CD4-positive, CD25-positive, alpha-beta regulatory T cell (primary cell): ENCODE data around the gene OR7A5. TPM values are rescaled to one million over a fixed set of nuclear protein-coding genes. Genes with fewer than 3 reads are reported as not detected.
"Not testable (repeated sequence)": the region's sequence is repeated elsewhere in the genome, so short reads cannot be mapped to it uniquely, and the experiment has no call there.

Experiments
- ATAC-seq, 2 donors: fragments of 150-1000 bp; cut with Tn5 transposase; one replicate each; pipeline ENCODE4 v1.10.0; 2021; ENCODE audit warnings: low read depth in 2 of 2, moderate number of reproducible peaks in 2 of 2, moderate library complexity in 1 of 2
- DNase-seq, 3 donors: peaks; one replicate each; pipeline versions ENCODE4 v3.0.0 to v3.0.0-alpha.2; 2012 to 2022; ENCODE audit warnings: mixed read lengths in 1 of 3
- H3K27ac ChIP-seq: one replicate; pipeline ENCODE4 v1.7.0; 2013; ENCODE audit warnings: mild to moderate bottlenecking, low read length; ENCODE audit not compliant: insufficient read depth, poor library complexity, severe bottlenecking
- H3K27me3 ChIP-seq: one replicate; pipeline ENCODE4 v1.7.0; 2013; ENCODE audit warnings: low read length; ENCODE audit not compliant: control insufficient read depth, insufficient read depth
- H3K36me3 ChIP-seq: one replicate; pipeline ENCODE4 v1.7.0; 2013; ENCODE audit warnings: mild to moderate bottlenecking, low read length, moderate library complexity; ENCODE audit not compliant: control insufficient read depth, insufficient read depth
- H3K4me1 ChIP-seq: 2 replicates; pipeline ENCODE4 v1.7.0; 2013; ENCODE audit warnings: mild to moderate bottlenecking, low read length; ENCODE audit not compliant: insufficient read depth, control insufficient read depth, poor library complexity, severe bottlenecking
- H3K4me3 ChIP-seq: one replicate; pipeline ENCODE4 v1.7.0; 2013; ENCODE audit warnings: low read depth, mild to moderate bottlenecking, low read length, moderate library complexity
- H3K9me3 ChIP-seq, 2 experiments: 1 replicate in 1 of 2; 2 replicates in 1 of 2; pipeline ENCODE4 v1.7.0; 2013; ENCODE audit warnings: low read length in 2 of 2, mild to moderate bottlenecking in 1 of 2, moderate library complexity in 1 of 2; ENCODE audit not compliant: control insufficient read depth in 2 of 2
- H3K27ac Mint-ChIP-seq, 3 donors: one replicate each; pipeline ENCODE4 v1.8.0; 2020 to 2022; ENCODE audit warnings: mild to moderate bottlenecking in 3 of 3, mixed read lengths in 3 of 3, moderate library complexity in 2 of 3
- H3K27me3 Mint-ChIP-seq: one replicate; pipeline ENCODE4 v1.8.0; 2022; ENCODE audit warnings: mild to moderate bottlenecking, mixed read lengths
- H3K36me3 Mint-ChIP-seq: one replicate; pipeline ENCODE4 v1.8.0; 2020; ENCODE audit warnings: mixed read lengths
- H3K4me1 Mint-ChIP-seq, 4 donors: one replicate each; pipeline ENCODE4 v1.8.0; 2020 to 2022; ENCODE audit warnings: mixed read lengths in 4 of 4, mild to moderate bottlenecking in 1 of 4
- H3K4me3 Mint-ChIP-seq, 4 donors: one replicate each; pipeline ENCODE4 v1.8.0; 2020 to 2022; ENCODE audit warnings: mild to moderate bottlenecking in 4 of 4, mixed read lengths in 4 of 4, moderate library complexity in 3 of 4
- H3K9me3 Mint-ChIP-seq, 7 donors: one replicate each; pipeline ENCODE4 v1.8.0; 2020 to 2022; ENCODE audit warnings: mixed read lengths in 7 of 7, mild to moderate bottlenecking in 3 of 7, moderate library complexity in 2 of 7
- polyA plus RNA-seq, 4 donors: library from polyadenylated mRNA; unstranded; fragments of 300-500 nt; fragmentation: Illumina TruSeq; gene quantifications; one replicate each; pipeline ENCODE4 v1.2.3, GENCODE V29; 2021
- total RNA-seq: library from RNA; stranded (reverse); gene quantifications from one replicate; pipeline ENCODE4 v1.2.3, GENCODE V29; 2022

Gene OR7A5
- total and polyA plus RNA-seq, 5 donors from 2014 or later: not detected

DNA sequence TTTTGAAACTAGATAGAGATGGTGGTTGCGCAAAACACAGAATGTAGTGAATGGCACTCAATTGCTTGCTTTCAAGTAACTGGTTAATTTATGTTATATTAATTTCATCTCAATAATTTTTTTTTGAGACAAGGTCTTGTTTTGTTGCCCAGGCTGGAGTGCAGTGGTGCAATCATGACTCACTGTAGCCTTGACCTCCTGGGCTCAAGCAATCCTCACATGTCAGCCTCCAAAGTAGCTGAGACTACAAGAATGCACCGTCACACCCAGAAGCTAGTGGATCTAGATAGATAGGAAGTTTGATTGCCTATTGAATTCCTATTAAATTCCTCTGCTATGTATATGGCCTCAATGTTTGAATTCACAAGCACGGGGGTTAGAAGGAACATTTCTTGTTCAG, 30.2 kb downstream of the OR7A5 start:
- H3K27ac Mint-ChIP-seq: no peak overlapping the region
- no peaks in the 10 kb centered on the region for H3K36me3 Mint-ChIP-seq

DNA sequence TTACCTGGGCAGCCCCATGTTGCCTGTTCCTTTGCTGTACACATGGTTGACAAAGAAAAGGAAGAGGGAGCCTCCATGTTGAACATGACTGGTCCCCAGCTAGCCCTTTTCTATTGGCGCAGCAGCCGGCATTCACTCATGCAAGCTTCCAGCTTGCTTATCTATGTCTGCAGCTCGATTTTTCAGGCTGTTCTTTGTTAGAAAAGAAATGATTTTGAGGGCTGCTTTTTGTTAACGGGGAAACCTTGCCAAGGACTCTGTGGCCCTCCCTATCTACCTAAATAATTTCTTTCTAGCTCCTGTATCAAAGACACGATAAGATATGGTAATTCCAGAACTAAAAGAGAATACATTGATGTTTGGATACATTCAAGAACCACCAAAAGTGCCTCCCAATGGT, 36.2 kb downstream of the OR7A5 start:
- Mint-ChIP-seq H3K4me3 (no peak overlapping the region), H3K27ac (no peak overlapping the region), H3K9me3 (no peaks in the 10 kb centered on the region), H3K27me3 (no peaks in the 10 kb centered on the region), H3K4me1 (no peaks in the 10 kb centered on the region), H3K36me3 (no peaks in the 10 kb centered on the region)
- no peaks in the 10 kb centered on the region for H3K9me3 ChIP-seq
- no peaks in the 10 kb centered on the region for H3K36me3 ChIP-seq
- H3K27me3 ChIP-seq: no peaks in the 10 kb centered on the region
- ATAC-seq: no peak
- no peak overlapping the region for H3K27ac ChIP-seq
- no peaks in the 10 kb centered on the region for H3K4me1 ChIP-seq
- no peak for DNase-seq
- no peak overlapping the region for H3K4me3 ChIP-seq

More for the DNA sequence above, 30.2 kb downstream of the OR7A5 start:
- Mint-ChIP-seq H3K4me1 (peaks cover 0 to 4% (median 0%) of the 10 kb centered on the region in 4 donors), H3K27me3 (no peaks in the 10 kb centered on the region), H3K9me3 (peaks cover 0 to 2% (median 0%) of the 10 kb centered on the region in 7 donors), H3K4me3 (no peak overlapping the region)
- no peaks in the 10 kb centered on the region for H3K36me3 ChIP-seq
- ATAC-seq (no peak), DNase-seq (no peak)
- H3K4me3 ChIP-seq: no peak overlapping the region
- no peaks in the 10 kb centered on the region for H3K4me1 ChIP-seq
- H3K27ac ChIP-seq: no peak overlapping the region
- H3K9me3 ChIP-seq: no peaks in the 10 kb centered on the region
- no peaks in the 10 kb centered on the region for H3K27me3 ChIP-seq

DNA sequence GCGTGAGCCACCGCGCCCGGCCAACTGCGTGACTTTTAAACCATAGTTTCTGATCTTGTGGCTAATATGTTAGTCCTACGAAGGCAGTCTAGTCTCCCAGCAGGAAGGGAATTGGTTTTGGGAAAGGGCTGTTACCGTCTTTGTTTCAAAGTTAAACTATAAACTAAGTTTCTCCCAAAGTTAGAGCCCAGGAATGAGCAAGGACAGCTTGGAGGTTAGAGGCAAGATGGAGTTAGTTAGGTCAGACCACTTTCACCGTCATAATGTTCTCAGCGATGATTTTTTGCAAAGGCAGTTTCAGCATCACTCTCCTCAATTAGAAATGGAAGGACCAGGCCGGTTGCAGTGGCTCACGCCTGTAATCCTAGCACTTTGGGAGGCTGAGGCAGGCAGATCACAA, 39.0 kb downstream of the OR7A5 start:
- no peaks in the 10 kb centered on the region for H3K36me3 Mint-ChIP-seq

DNA sequence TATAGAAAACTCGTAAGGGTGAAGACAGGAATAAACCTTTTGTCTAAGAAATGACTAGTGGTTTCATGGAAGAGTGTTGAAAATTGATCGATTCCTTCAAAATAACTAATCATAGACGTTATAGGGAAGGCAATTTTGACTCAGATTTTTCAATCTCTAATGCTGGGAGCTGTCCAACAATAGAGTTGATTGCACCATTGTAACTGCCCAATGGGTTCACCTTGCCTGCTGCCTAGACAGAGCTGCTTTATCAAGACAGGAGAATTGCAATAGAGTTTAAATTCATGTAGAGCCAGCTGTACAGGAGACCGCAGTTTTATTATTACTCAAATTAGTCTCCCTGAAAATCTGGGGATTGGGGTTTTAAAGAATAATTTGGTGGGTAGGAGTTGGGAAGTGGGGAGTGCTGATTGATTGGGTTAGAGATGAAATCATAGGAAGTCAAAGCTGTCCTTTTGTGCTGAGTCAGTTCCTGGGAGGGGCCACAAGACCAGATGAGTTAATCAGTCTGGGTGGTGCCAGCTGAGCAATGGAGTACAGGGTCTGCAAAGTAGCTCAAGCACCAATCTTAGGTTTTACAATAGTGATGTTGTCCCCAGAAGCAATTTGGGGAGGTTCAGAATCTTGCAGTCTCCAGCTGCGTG, 39.8 kb downstream of the OR7A5 start:
- Histone ChIP-seq H3K27me3 (peaks cover 3% of the 10 kb centered on the region), H3K36me3 (no peaks in the 10 kb centered on the region), H3K9me3 (no peaks in the 10 kb centered on the region), H3K4me1 (no peaks in the 10 kb centered on the region), H3K27ac (no peak overlapping the region), H3K4me3 (no peak overlapping the region)
- H3K4me1 Mint-ChIP-seq: no peaks in the 10 kb centered on the region
- ATAC-seq: no peak
- no peak overlapping the region for H3K4me3 Mint-ChIP-seq
- no peaks in the 10 kb centered on the region for H3K27me3 Mint-ChIP-seq
- H3K9me3 Mint-ChIP-seq: no peaks in the 10 kb centered on the region
- no peak overlapping the region for H3K27ac Mint-ChIP-seq
- no peak for DNase-seq
- no peaks in the 10 kb centered on the region for H3K36me3 Mint-ChIP-seq

More for the DNA sequence above, 39.0 kb downstream of the OR7A5 start:
- H3K36me3 ChIP-seq: no peaks in the 10 kb centered on the region
- no peaks in the 10 kb centered on the region for H3K9me3 ChIP-seq
- H3K4me3 Mint-ChIP-seq: no peak overlapping the region
- no peak for ATAC-seq
- no peak overlapping the region for H3K27ac Mint-ChIP-seq
- H3K4me3 ChIP-seq: no peak overlapping the region
- DNase-seq: no peak
- no peaks in the 10 kb centered on the region for H3K4me1 Mint-ChIP-seq
- H3K9me3 Mint-ChIP-seq: no peaks in the 10 kb centered on the region
- H3K27me3 Mint-ChIP-seq: no peaks in the 10 kb centered on the region
- no peak overlapping the region for H3K27ac ChIP-seq
- no peaks in the 10 kb centered on the region for H3K4me1 ChIP-seq
- H3K27me3 ChIP-seq: peaks cover 3% of the 10 kb centered on the region

DNA sequence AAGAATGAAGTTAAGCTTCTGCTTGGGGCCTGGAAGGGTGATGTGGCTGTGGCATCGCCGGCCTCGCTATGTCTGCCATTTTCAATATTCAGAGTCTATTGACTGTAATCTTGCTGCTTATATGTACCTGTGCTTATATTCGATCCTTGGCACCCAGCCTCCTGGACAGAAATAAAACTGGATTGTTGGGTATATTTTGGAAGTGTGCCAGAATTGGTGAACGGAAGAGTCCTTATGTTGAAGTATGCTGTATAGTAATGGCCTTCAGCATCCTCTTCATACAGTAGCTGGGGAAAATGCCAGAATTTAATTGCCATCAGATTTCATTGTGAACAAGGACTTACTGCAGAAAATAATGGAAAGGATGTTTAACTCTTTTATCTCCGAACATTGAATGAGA, 42.7 kb downstream of the OR7A5 start:
- H3K27ac ChIP-seq, H3K36me3 Mint-ChIP-seq, H3K4me3 ChIP-seq, H3K9me3 Mint-ChIP-seq, H3K27ac Mint-ChIP-seq, DNase-seq, H3K4me1 Mint-ChIP-seq, H3K4me1 ChIP-seq, ATAC-seq, H3K36me3 ChIP-seq, H3K27me3 ChIP-seq, H3K9me3 ChIP-seq, H3K27me3 Mint-ChIP-seq, H3K4me3 Mint-ChIP-seq: not testable (repeated sequence)

DNA sequence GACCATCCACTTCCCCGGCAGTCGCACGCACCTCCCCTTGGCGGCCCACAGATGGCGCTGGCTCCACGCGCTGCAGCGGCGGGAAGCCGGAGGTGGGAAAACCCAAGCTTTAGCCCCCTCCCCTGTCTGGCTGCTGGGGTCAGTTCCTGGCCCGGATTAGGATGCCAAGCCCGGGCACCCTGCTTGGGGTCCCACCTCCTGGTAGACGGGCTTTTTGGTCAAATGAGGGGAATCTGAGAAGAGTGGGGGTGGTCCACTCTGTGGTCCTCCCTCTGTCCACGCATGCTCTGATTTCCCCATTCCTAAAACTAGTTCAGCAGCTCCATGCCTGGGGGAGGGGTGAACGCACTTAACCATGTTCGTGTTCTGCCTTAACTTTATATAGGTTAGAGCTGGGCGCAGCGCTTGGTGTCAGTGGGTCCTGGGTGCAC, 48.5 kb downstream of the OR7A5 start:
- Histone ChIP-seq H3K36me3 (no peaks in the 10 kb centered on the region), H3K4me3 (no peak overlapping the region), H3K27ac (no peak overlapping the region), H3K9me3 (peaks cover 0 to 2% of the 10 kb centered on the region in 2 experiments), H3K27me3 (peaks cover 5% of the 10 kb centered on the region), H3K4me1 (peaks cover 3% of the 10 kb centered on the region)
- Mint-ChIP-seq H3K4me1 (peaks cover 0 to 14% (median 7%) of the 10 kb centered on the region in 4 donors), H3K36me3 (no peaks in the 10 kb centered on the region), H3K9me3 (peaks cover 0 to 5% (median 2%) of the 10 kb centered on the region in 7 donors), H3K27ac (no peak overlapping the region), H3K4me3 (no peak overlapping the region), H3K27me3 (peaks cover 15% of the 10 kb centered on the region)
- ATAC-seq (no peak), DNase-seq (no peak)

DNA sequence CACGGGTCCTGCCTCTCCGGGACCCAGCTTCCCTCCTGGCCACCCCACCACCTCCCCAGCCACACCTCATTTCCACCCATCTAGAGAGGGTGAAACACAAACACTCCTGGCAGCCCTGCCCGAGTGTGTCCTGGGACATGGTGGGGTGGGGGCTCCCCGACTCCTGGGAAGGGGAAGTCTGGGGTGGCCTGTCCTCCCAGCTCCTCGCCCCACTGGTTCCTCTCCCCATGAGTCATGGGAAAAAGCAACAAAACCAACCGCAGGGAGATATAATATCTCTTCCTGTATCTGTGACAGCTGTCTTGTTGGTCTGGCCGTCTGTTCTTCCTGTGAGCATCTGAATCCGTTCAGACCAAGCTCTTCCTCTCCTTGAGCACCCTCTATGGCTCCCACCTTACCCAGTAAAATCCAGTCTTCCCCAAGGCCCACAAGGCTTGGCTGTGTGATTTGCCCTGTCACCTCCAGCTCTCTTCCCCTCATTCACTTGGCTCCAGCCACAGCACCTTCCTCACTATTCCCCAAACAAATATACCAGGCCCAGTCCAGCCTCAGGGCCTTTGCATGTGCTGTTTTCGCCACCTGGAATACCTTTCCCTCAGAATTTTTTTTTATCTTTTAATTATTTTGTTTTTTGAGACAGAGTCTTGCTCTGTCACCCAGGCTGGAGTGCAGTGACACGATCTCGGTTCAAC, 49.7 kb downstream of the OR7A5 start:
- not testable (repeated sequence) for H3K4me1 ChIP-seq, H3K27ac ChIP-seq, H3K4me3 ChIP-seq, H3K36me3 Mint-ChIP-seq, H3K9me3 Mint-ChIP-seq, H3K36me3 ChIP-seq, H3K27ac Mint-ChIP-seq, H3K9me3 ChIP-seq, DNase-seq, H3K27me3 ChIP-seq
- Mint-ChIP-seq H3K27me3 (peaks cover 20% of the 10 kb centered on the region), H3K4me3 (peak overlapping the region in 1 of 4 donors; percentile 4), H3K4me1 (peaks cover 0 to 14% (median 7%) of the 10 kb centered on the region in 4 donors)
- peak; percentile 52 to 58 for ATAC-seq

DNA sequence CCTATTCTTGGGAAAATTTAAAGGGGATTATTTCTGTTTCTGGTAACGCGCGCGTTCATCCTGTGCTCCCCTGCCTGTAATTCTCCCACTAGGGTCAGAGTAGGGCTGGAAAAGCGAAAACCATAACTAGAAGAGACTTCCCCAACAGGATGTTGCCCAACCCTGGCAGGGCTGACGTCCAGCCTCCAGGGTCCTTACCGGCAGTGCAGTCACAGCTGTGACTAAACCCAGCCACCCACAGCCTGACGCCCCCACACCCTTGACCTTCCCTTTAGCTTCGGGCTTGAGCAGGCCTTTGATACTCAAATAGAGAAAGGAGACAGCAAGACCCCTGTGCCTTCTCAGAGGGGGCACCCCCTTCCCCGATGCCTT, 50.3 kb downstream of the OR7A5 start:
- H3K36me3 ChIP-seq, H3K27me3 ChIP-seq, H3K4me3 ChIP-seq, H3K27ac Mint-ChIP-seq, DNase-seq, H3K4me3 Mint-ChIP-seq, H3K9me3 Mint-ChIP-seq, H3K27ac ChIP-seq, H3K9me3 ChIP-seq, H3K4me1 ChIP-seq, H3K36me3 Mint-ChIP-seq: not testable (repeated sequence)
- peaks cover 0 to 14% (median 7%) of the 10 kb centered on the region in 4 donors for H3K4me1 Mint-ChIP-seq
- H3K27me3 Mint-ChIP-seq: peaks cover 25% of the 10 kb centered on the region
- peak; percentile 41 to 60 for ATAC-seq
